GM19099 (cell line): ENCODE data around the gene ANO10.

ENCODE experiments used
- POLR2A ChIP-seq: IDR thresholded peaks from 3 replicates; pipeline ENCODE4 v1.6.1; 2011; ENCODE audit warnings: low read depth; ENCODE audit not compliant: insufficient read length; ENCODE audit errors: extremely low read depth

ANO10 gene

DNA sequence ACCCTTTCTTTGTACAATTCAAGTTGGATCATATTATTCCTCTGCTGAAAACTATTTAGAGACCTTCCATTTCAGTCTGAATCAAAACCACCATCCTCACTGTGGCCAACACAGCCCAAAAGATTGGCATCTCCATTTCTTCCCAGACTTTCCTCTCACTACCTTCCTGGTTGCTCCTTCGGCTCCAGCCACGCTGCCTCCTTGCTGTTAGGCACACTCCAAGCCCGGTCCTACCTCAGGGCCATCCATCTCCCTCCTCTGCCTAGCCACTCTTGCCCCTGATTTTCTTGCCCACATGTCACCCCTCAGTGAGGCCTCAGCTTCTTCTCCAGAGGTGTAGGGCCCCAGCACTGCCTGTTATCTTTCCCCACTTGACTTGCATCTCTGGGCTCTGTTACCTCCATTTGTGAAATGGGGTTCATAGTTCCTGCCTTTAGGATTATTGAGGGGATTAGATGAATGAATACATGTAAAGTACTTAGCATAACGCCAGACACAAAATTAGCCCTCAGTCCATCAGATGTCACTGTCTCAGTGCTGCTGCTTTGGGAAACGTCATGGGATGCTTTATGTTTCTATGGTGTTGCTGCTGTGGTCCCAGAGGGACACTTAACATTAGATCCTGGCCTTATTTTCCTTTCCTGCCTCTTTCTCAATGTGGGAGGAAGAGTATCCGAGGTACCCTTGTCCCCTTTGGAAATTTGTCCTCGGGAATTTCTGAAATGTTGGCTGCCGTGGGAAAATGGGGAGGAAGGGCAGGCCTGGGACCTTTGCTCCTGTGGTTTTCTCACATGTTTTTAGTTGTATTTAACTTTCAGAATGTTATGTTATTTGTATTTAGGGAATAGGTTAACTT is 304.1 kb downstream of the ANO10 start:
- no peak for TF ChIP-seq POLR2A

DNA sequence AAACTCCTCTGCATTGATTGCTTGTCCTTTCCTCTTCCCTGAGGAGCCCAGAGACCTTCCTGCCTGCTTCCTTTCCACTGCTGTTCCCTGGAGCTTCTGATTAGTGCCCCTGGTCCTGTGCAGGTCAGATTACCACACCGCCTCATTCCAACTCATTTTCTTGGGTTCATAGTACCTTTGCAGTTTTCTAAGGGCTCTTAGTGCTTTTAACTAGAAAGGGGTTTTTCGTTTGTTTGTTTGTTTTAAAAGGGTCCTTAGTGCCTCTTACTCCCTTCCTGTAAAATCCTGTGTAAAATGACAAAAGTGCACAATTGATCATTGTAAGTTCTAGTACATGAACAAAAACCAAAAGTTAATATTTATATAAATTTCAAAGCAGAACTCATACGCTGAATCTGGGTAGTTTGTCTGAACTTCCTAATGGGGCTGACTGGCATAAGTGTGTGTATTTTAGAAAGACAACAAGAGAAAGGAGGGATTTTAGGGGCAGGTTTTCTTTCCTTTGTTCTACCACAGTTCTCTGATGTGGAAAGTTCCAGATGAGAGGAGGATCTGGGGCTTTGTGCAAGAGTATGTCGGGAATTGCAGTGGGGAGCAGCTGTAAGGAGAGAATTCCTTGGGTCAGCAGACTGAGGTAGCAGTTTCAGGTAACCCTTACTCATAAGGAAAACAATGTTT is 304.9 kb downstream of the ANO10 start:
- no peak for TF ChIP-seq POLR2A
